ENCODE results near the gene AKAP7.

Gene AKAP7

GRCh38 chr6:131199568-131200272, 64.5 kb downstream of the AKAP7 start:
- DNase-seq (ENCODE audit: low read depth in 2 of 2) = peak; percentile 51 to 52

DNA sequence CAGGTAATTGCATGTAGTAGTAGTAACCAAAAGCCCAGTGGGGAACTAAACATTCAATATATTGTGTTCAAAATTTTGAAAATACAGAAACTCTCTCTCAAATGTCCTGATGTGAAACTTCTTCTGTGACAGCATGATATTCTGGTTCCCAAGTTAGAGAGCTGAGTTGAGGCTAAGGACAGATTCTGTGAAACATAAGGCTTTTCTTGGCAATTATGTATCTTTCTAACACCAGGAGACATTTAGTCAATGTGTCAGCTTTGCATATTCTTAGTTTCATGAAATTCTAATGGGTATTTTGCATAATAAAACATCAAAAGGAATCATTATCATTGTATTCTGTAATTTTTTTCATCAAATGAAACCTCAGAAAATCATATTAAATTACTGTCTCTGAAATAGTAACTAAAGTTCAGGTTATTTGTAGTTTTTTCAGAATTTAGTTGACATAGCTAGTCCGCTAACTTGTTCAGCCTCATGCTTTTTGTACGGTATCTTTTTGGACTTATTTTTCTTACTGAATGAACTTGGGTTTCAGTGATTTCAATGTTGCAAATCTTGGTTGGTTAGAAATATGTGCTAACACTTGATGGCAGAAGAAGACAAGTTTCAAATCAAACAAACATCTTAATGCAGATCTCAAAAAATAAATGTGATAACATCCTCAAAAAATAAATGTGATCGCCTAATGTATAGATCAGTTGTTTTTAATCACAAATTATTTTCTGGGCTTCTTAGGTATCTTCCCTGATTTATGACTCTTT, 70.4 kb downstream of the AKAP7 start:
- no peak for DNase-seq (ENCODE audit: low read depth in 2 of 2)

DNA sequence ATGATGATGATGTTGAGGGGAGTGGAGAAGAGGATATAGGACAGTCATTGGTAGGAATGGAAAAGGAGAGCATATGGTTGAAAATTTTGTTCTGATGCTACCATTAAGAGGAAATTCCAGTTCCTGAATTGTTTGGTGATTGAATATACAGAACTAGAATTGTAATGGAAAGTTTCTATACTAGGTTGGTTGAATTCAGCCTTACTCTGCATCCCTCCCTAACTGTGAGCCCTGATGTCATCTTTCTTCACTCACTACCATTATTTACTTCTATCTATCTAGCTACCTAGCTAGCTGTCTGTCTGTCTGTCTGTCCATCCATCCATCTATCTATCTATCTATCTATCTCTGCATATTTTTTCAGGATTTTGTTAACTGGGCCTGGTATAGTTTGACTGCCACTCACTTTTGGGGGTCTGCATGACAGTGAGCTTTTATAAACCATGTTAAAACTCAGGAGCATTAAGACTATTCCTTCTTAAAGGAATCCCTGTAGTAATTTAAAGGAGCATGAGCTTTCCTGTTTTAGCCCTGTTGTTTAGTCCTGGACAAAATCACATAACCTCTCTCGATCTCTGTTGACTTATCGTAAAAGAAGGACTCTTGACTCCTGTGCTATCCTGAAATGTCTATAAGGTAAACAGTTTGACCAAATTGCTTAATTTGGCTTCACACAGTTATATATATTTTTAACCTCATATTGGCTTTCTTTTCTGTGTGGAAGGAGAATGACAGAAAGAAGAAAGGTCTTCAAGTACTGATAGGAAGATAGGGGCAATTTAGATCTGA, 71.4 kb downstream of the AKAP7 start:
- DNase-seq (ENCODE audit: low read depth in 2 of 2) = no peak

DNA sequence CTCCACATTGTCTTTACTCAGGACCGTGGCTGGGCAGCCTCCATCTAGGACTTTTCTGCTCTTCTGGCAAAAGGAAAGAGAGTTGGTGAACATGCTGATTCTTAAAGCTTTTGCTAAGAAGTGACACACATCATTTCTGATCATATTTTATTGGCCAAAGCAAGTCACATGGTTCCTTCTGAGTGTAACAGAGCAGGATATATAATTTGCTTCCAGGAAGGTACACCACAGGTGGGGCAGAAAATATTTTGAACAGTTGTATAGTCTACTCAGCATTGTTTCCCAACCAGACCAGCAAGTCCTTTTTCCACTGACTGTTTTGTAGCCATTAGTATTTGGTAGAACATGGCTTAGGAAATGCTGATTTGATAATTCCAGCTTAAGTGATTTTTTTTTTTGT, 73.5 kb downstream of the AKAP7 start:
- DNase-seq (ENCODE audit: low read depth in 2 of 2) = no peak

GRCh38 chr6:131210469-131210868, 75.2 kb downstream of the AKAP7 start:
- peak; percentile 42 to 47 for DNase-seq (ENCODE audit: low read depth in 2 of 2)

GRCh38 chr6:131212024-131212423, 76.8 kb downstream of the AKAP7 start:
- peak; percentile 46 to 55 for DNase-seq (ENCODE audit: low read depth in 2 of 2)

DNA sequence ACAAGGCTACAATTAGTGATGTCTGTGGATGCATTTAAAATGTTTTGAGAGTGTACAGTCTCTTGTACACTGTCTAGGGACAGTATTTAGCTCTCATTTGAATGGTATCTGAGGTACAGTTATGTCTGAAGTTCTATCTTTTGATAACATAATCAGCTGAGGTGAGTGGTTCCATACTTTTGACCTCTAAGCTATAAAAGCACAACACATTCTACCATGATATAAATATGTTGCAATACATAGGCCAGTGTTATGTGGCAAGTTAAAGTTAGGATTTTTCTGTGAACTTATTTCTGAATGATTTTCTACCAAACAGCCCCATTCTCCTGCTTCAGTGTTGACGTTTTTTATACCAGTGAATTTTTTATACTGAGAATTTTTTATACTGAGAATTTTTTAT, 77.6 kb downstream of the AKAP7 start:
- no peak for DNase-seq (ENCODE audit: low read depth in 2 of 2)

GRCh38 chr6:131213501-131213990, 78.3 kb downstream of the AKAP7 start:
- DNase-seq (ENCODE audit: low read depth in 2 of 2) = peak; percentile 34 to 48

GRCh38 chr6:131215219-131215618, 80.0 kb downstream of the AKAP7 start:
- no peak for DNase-seq (ENCODE audit: low read depth in 2 of 2)

DNA sequence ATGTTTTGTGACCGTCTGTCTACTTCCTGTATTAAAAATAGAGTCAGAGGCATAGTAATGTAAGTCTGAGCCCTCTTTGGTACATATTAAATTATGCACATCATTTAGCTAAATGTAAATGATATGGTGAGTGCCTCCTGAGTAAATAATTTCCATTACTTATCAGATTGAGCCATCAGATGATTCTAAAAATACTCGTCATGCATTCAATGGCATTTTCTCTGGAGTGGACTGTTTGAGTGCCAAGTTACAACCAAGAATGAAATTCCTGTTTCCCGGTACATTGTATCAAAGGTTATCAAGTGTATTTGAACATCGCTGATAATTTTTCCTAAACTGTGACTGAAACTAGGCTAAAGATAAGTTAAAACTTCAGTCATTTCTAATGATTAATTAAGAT, 81.0 kb downstream of the AKAP7 start:
- no peak for DNase-seq (ENCODE audit: low read depth in 2 of 2)

- no peak for DNase-seq (ENCODE audit: low read depth in 2 of 2)
Observed at GRCh38 chr6:131222773-131223172, 87.5 kb downstream of the AKAP7 start.

GRCh38 chr6:131223416-131223815, 88.1 kb downstream of the AKAP7 start:
- no peak for DNase-seq (ENCODE audit: low read depth in 2 of 2)

DNA sequence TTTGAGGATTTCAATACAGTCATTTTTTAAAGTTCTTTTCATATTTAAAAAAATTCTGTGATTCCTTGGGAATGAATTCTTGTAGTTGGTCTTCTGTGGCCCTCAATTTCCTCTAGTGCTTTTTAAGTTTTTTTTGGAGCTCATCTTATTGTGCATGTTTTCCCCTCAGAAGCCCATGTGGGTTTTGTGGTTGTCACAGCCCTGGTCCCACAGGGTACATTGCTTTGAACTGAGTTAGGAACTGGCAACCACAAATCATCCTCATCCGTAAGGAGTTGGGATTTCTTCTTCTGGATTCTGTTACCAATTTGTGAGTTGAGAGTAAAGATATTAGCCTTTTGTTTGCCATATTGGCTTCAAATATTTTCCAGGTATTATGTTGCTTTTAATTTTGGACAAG, 89.9 kb downstream of the AKAP7 start:
- DNase-seq (ENCODE audit: low read depth in 2 of 2) = no peak

DNA sequence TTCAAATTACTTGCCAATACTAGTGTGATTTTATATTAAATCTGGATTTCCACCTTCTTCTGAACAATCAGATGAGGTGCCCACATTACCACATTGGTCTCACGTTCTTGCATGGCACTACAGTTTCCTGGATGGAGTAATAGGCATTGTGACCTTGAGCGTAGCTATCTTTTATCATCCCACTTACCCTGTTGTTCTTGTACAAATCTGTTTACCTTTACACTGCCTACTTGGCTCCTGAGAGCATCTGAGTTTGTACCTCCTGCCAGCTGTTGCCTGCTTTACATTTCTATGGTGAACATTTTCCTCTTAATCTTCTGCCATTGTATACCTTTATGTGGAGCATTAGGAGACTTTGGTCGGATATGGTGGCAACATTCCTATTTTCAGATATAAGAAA, 90.7 kb downstream of the AKAP7 start:
- no peak for DNase-seq (ENCODE audit: low read depth in 2 of 2)

GRCh38 chr6:131226459-131227157, 91.3 kb downstream of the AKAP7 start:
- DNase-seq (ENCODE audit: low read depth in 2 of 2) = no peak

DNA sequence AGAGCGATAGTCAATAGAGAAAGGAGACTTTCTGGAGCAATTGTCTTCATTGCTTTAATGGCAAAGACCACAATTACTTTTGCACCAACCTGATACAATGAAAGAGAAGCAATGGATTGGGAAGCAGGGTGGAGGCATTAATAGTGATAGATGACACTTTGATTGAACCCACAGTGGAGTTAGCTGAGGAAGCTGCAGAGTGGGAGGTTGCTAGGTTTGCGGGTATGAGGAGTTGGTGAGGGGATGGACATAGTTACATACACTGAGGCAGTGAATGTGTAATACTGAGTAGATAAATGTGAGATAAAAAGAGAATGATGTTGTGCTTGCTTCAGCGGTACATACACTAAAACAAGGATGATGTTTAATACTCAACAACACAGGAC, 91.9 kb downstream of the AKAP7 start:
- no peak for DNase-seq (ENCODE audit: low read depth in 2 of 2)

GRCh38 chr6:131231103-131231502, 95.8 kb downstream of the AKAP7 start:
- DNase-seq (ENCODE audit: low read depth in 2 of 2) = no peak

DNA sequence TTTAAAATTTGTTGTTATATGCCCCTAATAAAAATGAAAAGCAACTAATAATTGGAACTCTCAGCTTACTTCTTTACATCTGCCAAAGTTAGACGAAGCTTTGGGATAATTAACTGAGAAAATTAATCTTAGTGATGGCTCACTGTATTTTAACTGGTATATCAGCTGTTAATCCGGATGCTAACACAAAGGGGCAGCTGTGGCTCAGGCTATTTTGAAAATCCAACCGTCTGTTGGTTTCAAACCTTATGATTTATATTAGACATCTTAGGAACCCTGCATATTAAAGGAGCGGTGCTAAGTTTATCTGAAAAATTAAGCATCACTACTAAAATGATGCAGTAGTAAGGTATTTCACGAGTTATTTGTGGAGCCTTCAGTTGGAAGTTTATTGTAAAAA, 96.6 kb downstream of the AKAP7 start:
- no peak for DNase-seq (ENCODE audit: low read depth in 2 of 2)

GRCh38 chr6:131244942-131245341, 109.7 kb downstream of the AKAP7 start:
- DNase-seq (ENCODE audit: low read depth in 2 of 2) = no peak

DNA sequence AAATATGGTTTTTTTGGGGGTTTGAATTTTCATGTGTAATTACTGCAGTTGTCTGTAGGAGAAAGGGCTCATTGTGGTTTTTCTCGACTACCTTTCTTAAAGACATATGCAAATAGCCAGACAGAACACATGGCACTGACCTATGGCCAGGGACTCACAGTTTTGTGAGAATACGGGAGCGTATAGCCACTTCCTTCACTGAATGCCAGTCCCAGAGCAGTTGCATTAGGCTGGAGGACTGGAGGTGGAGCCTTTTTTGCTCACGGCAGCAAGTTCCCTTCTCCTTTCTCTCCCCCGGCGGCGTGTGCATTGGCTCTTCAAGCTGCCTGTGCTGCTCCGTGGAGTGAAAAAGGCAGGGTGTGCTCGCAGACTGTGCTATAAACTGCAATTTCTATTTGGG, 114.9 kb downstream of the AKAP7 start:
- DNase-seq (ENCODE audit: low read depth in 2 of 2) = peak in 1 of 2 experiments; percentile 13

DNA sequence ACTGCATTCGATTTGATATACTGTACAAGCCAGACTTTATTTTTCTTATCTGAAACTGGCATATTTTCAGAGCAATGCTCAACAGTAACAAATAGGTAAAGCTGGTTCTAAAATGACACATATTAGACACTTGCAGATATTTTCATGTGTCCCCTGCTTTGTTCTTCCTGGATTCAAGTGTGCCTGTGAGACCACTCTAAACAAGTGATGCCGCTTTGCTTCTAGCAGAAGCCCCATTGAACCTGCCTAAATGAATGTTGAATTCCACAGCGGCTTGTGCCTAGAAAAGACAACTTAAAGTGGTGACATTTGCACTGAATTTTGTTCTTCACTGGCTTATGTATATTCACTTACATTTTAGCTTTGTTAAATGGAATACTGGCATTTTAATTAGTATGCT, 115.7 kb downstream of the AKAP7 start:
- no peak for DNase-seq (ENCODE audit: low read depth in 2 of 2)

Data from fibroblast of skin of left quadriceps (primary cell).